B cell (primary cell): Measurements from ENCODE around the gene ZBTB47.

Experiments used
- CTCF ChIP-seq: fragments of 200-600 bp; IDR thresholded peaks from one replicate; pipeline ENCODE4 v1.8.0; 2022; ENCODE audit warnings: antibody characterized with exemption, mild to moderate bottlenecking
- EZH2 ChIP-seq: IDR thresholded peaks from 2 replicates; pipeline ENCODE4 v1.6.1; 2012; ENCODE audit warnings: borderline replicate concordance, low read depth, mild to moderate bottlenecking, moderate library complexity, low read length; ENCODE audit not compliant: insufficient read depth, poor library complexity, severe bottlenecking

GRCh38 chr3:42704136-42704841 is 50.8 kb downstream of the ZBTB47 start:
- TF ChIP-seq CTCF = no peak
- TF ChIP-seq EZH2 = no peak
